ELF-1 (cell line): ENCODE data around the gene OXLD1.

Experiments used
- DNase-seq: peaks from one replicate; pipeline ENCODE4 v3.0.0-alpha.2; 2016; ENCODE audit warnings: low read depth, low spot score

Gene OXLD1

DNA sequence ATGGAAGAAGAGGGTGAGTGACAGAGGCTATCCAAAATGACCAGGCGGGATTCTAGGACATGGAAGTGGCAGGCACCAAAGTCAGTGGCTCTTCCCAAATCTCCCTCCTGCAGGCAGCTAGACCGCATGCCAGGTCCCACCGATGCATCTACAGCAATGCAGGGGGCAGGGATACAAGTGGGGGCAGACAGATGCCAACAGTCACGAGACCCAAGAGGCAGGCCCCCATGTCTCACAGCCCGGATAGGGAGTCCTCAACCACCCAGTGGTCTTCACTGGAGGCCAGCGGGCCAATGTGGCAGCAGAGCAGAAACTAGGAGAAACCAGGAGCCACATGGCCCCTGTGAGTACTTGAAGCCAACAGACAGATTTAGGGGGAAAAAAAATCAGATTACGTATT, 49.5 kb downstream of the OXLD1 start:
- no peak for DNase-seq

GRCh38 chr17:81615401-81615930, 50.9 kb downstream of the OXLD1 start:
- no peak for DNase-seq
